Spleen (tissue), 7 donors: ENCODE data around the gene GRK7.

ENCODE experiments used
- CTCF ChIP-seq, 11 experiments: fragments of 200-600 bp in 7 of 11; fragments of 450-650 bp in 4 of 11; sonication (generic) in 4 of 11; IDR thresholded peaks in 8 of 11; conservative IDR thresholded peaks in 3 of 11; 1 replicate in 7 of 11; 2 replicates in 4 of 11; pipeline versions ENCODE4 v1.4.0 to v1.8.0; 2016 to 2021; ENCODE audit warnings: antibody characterized with exemption in 11 of 11, inconsistent platforms in 4 of 11, mild to moderate bottlenecking in 1 of 11
- POLR2A ChIP-seq, 3 donors: fragments of 450-650 bp; IDR thresholded peaks; one replicate each; pipeline ENCODE4 v1.5.1; 2017; ENCODE audit warnings: antibody characterized with exemption in 3 of 3, mild to moderate bottlenecking in 1 of 3
- POLR2AphosphoS5 ChIP-seq, 3 donors: sonication (generic); formaldehyde crosslinking; IDR thresholded peaks; one replicate each; pipeline ENCODE4 v1.5.1; 2017; ENCODE audit warnings: antibody characterized with exemption in 3 of 3
- donor health status: DM: no; HTN: no; CAD: no; lungs with moderate emphysema.
- donor health status: DM: no; HTN: no; CAD: no.
- donor health status: DM: no; HTN: no; CAD: no.

- TF ChIP-seq CTCF (IDR thresholded peaks at IDR 0.05 in 8 of 11, conservative IDR thresholded peaks at IDR 0.05 in 3 of 11) (no peak), POLR2A (IDR thresholded peaks at IDR 0.05) (no peak), POLR2AphosphoS5 (IDR thresholded peaks at IDR 0.05) (no peak)
Observed at GRCh38 chr3:141790171-141790570, 27.0 kb downstream of the GRK7 start.
